IPS-20b (cell line): ENCODE measurements around the gene PHF21A.

Experiments used
- H3K27ac ChIP-seq: one replicate; pipeline ENCODE4 v1.5.1; 2013; ENCODE audit warnings: low read length
- H3K27me3 ChIP-seq: 2 replicates; pipeline ENCODE4 v1.6.1; 2013; ENCODE audit warnings: mild to moderate bottlenecking, low read length, inconsistent platforms; ENCODE audit not compliant: insufficient read depth
- H3K36me3 ChIP-seq: 2 replicates; pipeline ENCODE4 v1.6.1; 2013; ENCODE audit warnings: low read depth, mild to moderate bottlenecking, inconsistent platforms, low read length, moderate library complexity; ENCODE audit not compliant: insufficient read depth
- H3K4me1 ChIP-seq: 2 replicates; pipeline ENCODE4 v1.6.1; 2013; ENCODE audit warnings: mild to moderate bottlenecking, control low read depth, inconsistent platforms, low read length, moderate library complexity; ENCODE audit not compliant: insufficient read depth
- H3K4me3 ChIP-seq: 2 replicates; pipeline ENCODE4 v1.5.1; 2013; ENCODE audit warnings: mild to moderate bottlenecking, low read length, inconsistent platforms
- H3K9ac ChIP-seq: 2 replicates; pipeline ENCODE4 v1.6.1; 2013; ENCODE audit warnings: low read depth, mild to moderate bottlenecking, inconsistent platforms, low read length, moderate library complexity
- H3K9me3 ChIP-seq: 2 replicates; pipeline ENCODE4 v1.6.1; 2013; ENCODE audit warnings: mild to moderate bottlenecking, low read depth, low read length, inconsistent platforms; ENCODE audit not compliant: insufficient read depth

Gene PHF21A

DNA sequence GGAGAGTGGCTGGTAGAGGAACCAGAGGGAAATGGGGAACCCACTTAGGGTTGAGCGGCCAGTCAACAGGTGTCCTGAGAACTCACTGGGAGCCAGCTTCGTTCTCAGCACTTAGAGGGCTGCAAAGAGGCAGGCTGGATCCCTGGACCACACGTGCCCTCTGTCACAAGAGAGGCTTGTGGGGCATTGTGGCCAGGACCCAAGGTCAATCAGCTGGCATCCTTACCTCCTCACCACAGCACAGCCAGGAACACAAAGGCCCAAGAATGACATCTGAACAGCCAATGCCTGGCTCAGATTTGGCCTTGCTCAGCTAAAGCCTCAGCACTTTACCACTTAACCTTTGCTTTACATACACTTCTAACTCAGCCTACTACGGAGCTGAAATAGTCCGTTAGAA, 228.4 kb downstream of the PHF21A start:
- Histone ChIP-seq H3K27ac (no peak overlapping the region), H3K4me1 (peaks cover 7% of the 10 kb centered on the region; the same call in 1 of the 2 replicates), H3K9me3 (no peaks in the 10 kb centered on the region), H3K36me3 (no peaks in the 10 kb centered on the region), H3K9ac (peak overlapping the region; percentile 12; the same call in 1 of the 2 replicates), H3K27me3 (no peaks in the 10 kb centered on the region; the same call in 1 of the 2 replicates), H3K4me3 (no peak overlapping the region)

DNA sequence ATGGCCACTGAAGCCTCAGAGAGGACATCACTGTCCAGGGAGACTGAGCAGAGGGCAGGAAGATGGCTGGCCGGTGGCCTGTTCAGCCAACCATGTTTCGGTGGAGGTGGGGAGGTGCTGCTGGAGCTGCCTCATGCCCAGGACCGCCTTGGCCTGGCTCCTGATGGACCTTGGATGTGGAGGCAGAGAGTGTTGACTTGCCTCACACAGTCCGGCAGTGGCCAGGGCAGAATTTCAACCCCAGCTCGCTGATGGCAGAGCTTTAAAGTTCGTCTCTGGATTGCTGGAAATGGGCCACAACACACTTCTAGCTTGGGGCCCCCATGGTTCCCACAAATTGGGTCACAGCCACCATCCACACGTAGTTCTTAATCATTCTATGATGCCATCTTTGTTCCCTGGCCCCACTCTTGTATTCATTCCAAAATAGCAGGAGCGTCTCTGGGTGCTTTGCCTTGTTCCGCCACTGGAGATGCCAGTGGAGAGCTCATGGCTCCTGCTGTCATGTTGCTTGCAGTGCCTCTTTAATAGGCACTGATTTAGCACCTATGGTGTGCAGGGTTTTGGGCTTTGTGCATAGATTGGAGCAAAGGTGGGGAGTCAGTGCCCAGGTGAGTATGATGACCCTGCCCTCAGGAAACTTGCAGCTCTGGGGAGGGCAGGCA, 230.2 kb downstream of the PHF21A start:
- Histone ChIP-seq H3K27ac (no peak overlapping the region), H3K9me3 (no peaks in the 10 kb centered on the region), H3K36me3 (no peaks in the 10 kb centered on the region), H3K4me1 (peaks cover 4% of the 10 kb centered on the region; the same call in 1 of the 2 replicates), H3K4me3 (no peak overlapping the region), H3K27me3 (peaks cover 10% of the 10 kb centered on the region), H3K9ac (no peak overlapping the region)

DNA sequence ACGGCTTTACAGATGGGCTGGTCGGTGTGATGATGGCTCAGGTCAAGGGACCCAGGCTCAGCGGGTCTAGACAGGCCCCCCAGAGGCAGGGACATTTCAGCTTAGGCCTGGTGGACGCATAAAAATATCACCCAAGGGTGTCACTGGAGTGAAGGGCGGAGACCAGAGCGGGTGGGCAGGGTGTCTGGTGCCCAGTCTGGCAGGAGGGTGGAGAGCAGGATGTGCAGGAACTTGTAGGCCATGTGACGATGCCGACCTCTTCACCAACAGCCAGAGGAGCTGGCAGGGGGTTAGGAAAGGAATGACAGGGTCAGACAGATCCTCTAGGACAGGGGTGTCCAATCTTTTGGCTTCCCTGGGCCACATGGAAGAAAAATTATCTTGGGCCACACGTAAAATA, 231.3 kb downstream of the PHF21A start:
- H3K36me3 ChIP-seq, result no peaks in the 10 kb centered on the region
- H3K9ac ChIP-seq, result no peak overlapping the region
- H3K27ac ChIP-seq, result no peak overlapping the region
- peaks cover 11% of the 10 kb centered on the region for H3K27me3 ChIP-seq
- H3K4me3 ChIP-seq, result no peak overlapping the region
- H3K9me3 ChIP-seq, result no peaks in the 10 kb centered on the region
- H3K4me1 ChIP-seq, result peaks cover 2% of the 10 kb centered on the region; the same call in 1 of the 2 replicates

DNA sequence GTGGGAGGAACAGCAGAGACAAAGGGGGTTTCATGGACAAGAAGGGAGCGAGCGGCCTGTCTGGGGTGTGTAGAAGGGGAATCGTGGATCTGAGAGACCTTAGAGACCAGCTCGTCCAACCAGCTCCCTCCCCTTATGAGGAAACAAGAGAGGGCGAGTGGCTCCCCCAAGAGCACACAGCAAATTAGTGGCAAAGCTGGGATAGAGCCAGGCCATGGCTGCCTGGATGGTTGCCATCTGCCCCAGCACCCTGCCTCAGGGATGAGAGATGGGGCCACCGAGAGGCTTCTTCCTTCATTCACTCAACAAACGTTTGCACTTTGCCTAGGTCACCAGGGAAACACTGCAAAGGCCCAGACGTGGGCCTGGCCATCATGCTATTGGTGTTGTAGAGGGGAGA, 231.7 kb downstream of the PHF21A start:
- Histone ChIP-seq H3K9ac (no peak overlapping the region), H3K9me3 (no peaks in the 10 kb centered on the region), H3K4me1 (peaks cover 2% of the 10 kb centered on the region; the same call in 1 of the 2 replicates), H3K36me3 (no peaks in the 10 kb centered on the region), H3K4me3 (no peak overlapping the region), H3K27ac (no peak overlapping the region), H3K27me3 (peaks cover 11% of the 10 kb centered on the region)

DNA sequence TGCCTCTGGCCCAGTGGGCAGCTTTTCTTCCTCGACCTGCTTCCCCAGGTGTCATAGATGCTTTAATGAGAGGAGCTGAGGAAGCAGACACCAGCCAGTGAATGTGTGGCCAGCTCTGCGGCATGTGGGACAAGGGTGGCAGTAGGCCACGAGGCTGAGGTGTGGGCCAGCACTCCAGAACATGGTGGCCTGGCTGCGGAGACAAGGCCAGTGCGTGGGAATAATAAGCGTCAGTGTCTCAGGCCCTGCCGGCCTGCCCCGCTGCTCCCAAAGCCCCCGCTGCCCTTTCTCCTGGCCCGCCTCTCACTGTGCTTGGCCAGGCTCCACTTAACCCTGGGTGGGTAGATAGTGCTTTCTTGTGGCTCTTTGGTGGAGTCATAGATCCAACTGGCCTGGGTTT, 233.7 kb downstream of the PHF21A start:
- H3K27ac ChIP-seq, result no peak overlapping the region
- H3K36me3 ChIP-seq, result no peaks in the 10 kb centered on the region
- no peaks in the 10 kb centered on the region for H3K9me3 ChIP-seq
- no peaks in the 10 kb centered on the region; the same call in 1 of the 2 replicates for H3K4me1 ChIP-seq
- H3K4me3 ChIP-seq, result no peak overlapping the region
- no peak overlapping the region for H3K9ac ChIP-seq
- peaks cover 11% of the 10 kb centered on the region for H3K27me3 ChIP-seq

DNA sequence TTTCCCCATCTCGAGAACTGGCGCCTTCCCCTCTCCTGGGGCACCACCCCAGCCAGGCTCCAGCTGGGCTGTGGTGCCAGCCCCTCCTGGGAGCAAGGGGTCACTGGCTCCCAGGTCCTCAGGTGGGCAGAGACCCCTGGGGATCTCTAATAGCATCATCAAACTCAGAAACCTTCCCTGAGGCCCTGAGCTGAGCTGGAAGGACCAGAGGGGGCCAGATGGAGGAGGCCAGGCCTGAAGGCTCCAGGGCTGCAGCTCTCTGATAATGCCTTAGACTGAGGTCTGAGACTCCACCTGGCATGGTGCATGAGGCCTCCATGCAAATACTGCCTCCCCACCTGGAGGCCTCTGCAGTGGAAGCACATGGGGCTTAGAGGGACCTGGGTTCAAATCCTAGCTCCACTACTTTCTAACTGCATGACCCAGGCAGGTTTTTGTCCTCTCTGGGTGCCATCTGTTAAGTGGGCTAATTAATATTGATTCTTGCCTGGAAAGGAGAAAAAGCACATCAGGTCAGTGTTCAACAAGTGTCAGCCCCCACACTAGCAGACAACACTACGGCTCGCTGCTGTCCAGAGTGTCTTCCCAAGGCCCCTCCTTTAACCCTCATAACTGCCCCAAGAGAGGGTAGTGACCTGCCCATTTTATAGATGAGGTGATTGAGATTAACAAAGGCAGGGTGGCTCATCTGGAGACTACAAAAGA, 234.3 kb downstream of the PHF21A start:
- Histone ChIP-seq H3K36me3 (peaks cover under 1% of the 10 kb centered on the region; the same call in 1 of the 2 replicates), H3K4me3 (peak overlapping the region; percentile 70; the same call in 1 of the 2 replicates), H3K27ac (no peak overlapping the region), H3K9ac (no peak overlapping the region; the same call in 1 of the 2 replicates), H3K27me3 (peaks cover 11% of the 10 kb centered on the region), H3K4me1 (no peaks in the 10 kb centered on the region; the same call in 1 of the 2 replicates), H3K9me3 (no peaks in the 10 kb centered on the region)

GRCh38 chr11:45885921-45886721, 235.1 kb downstream of the PHF21A start:
- H3K36me3 ChIP-seq, result peaks cover 8% of the 10 kb centered on the region; the same call in 1 of the 2 replicates
- H3K27ac ChIP-seq, result no peak overlapping the region
- H3K27me3 ChIP-seq, result peaks cover 11% of the 10 kb centered on the region
- H3K9ac ChIP-seq, result peak overlapping the region; percentile 20; the same call in 1 of the 2 replicates
- no peaks in the 10 kb centered on the region; the same call in 1 of the 2 replicates for H3K4me1 ChIP-seq
- H3K9me3 ChIP-seq, result no peaks in the 10 kb centered on the region
- H3K4me3 ChIP-seq, result peak overlapping the region; percentile 70

DNA sequence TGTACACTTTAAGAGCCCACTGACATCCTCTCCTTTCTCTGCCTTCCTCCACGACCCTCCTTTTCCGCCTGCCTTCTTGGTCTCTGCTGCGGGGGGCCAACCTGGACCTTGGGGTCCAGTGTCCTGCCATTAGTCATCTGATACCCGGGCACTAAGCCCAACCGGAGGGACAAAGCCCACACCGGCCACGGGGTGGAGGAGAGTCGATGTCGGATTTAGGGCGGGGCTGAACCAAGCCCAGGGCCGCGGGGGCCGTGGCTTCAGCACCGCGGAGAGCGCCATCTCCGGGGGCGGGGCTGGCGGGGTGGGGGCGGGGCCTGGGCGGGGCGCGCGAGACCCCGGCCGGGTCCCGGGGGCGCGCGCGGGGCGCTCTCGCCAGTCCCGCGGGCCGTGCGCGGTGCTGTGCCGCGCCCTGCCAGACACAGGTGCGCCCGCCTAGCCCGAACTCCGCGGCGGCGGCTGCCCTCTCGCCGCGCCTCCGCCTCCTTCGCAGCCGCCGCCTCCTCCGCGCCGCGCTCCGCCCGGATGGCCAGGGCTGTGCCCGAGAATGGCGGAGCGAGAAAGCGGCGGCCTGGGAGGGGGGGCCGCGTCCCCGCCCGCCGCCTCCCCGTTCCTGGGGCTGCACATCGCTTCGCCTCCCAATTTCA, 235.9 kb downstream of the PHF21A start, which contains the start of gene MAPK8IP1:
TSS of gene MAPK8IP1 (plus strand) at position 378 of the 647 bp plus-strand sequence. CDS start at position 548, 170 bp downstream.
- Histone ChIP-seq H3K4me3 (peak within 1 kb of the TSS; percentile 70), H3K9ac (peak within 1 kb of the TSS; percentile 20; the same call in 1 of the 2 replicates), H3K27ac (no peak within 1 kb of the TSS), H3K36me3 (peaks cover 15% of the 10 kb centered on the region; the same call in 1 of the 2 replicates), H3K27me3 (peaks cover 11% of the 10 kb centered on the region), H3K9me3 (no peaks in the 10 kb centered on the region), H3K4me1 (no peaks in the 10 kb centered on the region; the same call in 1 of the 2 replicates)

GRCh38 chr11:45884596-45885185, 236.6 kb downstream of the PHF21A start:
- no peak overlapping the region for H3K27ac ChIP-seq
- no peaks in the 10 kb centered on the region for H3K9me3 ChIP-seq
- H3K9ac ChIP-seq, result no peak overlapping the region
- H3K36me3 ChIP-seq, result peaks cover 15% of the 10 kb centered on the region; the same call in 1 of the 2 replicates
- H3K4me1 ChIP-seq, result no peaks in the 10 kb centered on the region; the same call in 1 of the 2 replicates
- H3K4me3 ChIP-seq, result peak overlapping the region; percentile 54; the same call in 1 of the 2 replicates
- H3K27me3 ChIP-seq, result peaks cover 11% of the 10 kb centered on the region
